Measurements from ENCODE around the gene KPNA6. TPM values are rescaled to one million over a fixed set of nuclear protein-coding genes. Genes with fewer than 3 reads are reported as not detected.
A peak's percentile ranks its signal among the peaks of the same experiment; 100 is the strongest.

The KPNA6 gene
- total and polyA plus RNA-seq, 9 of the 15 experiments (the other 6 are each of a cell fraction or from before 2014, with no cell fraction given): 20.1 to 54.6 (median 32.2) TPM

GRCh38 chr1:32201011-32201855 lies 93.4 kb downstream of the KPNA6 start (continued):
- TF ChIP-seq CEBPZ (IDR thresholded peaks at IDR 0.05; ENCODE audit: borderline replicate concordance, low read depth, low read length) (no peak), CEBPB (tag; IDR thresholded peaks at IDR 0.05) (no peak), PYGO2 (tag; IDR thresholded peaks at IDR 0.05) (no peak), ZNF253 (CRISPR knock-in tag; conservative IDR thresholded peaks at IDR 0.05) (no peak), GATA2 (CRISPR knock-in tag; IDR thresholded peaks at IDR 0.05) (no peak), AFF4 (CRISPR knock-in tag; IDR thresholded peaks at IDR 0.05) (0 out of 2 replicates have a peak, but pooled peaks have one; percentile 49), ZNF175 (CRISPR knock-in tag; IDR thresholded peaks at IDR 0.05; ENCODE audit: low read depth) (no peak), TAL1 (IDR thresholded peaks at IDR 0.05) (no peak), NCOA6 (IDR thresholded peaks at IDR 0.05) (no peak), BCL6 (CRISPR knock-in tag; IDR thresholded peaks at IDR 0.05) (no peak), CBX5 (IDR thresholded peaks at IDR 0.05; ENCODE audit: borderline replicate concordance, low read depth) (no peak), RBBP5 (IDR thresholded peaks at IDR 0.05; ENCODE audit: borderline replicate concordance, insufficient read depth, low read length, poor library complexity, severe bottlenecking) (no peak), CREB3 (tag; conservative IDR thresholded peaks at IDR 0.05; ENCODE audit: low read depth) (no peak), FOXK1 (CRISPR knock-in tag; IDR thresholded peaks at IDR 0.05; ENCODE audit: borderline replicate concordance) (no peak), FOXO4 (CRISPR knock-in tag; IDR thresholded peaks at IDR 0.05) (no peak), FOXK2 (conservative IDR thresholded peaks at IDR 0.05 in 1 of 2, IDR thresholded peaks at IDR 0.05 in 1 of 2; ENCODE audit: low read depth in 2 of 2) (no peak), ZNF780A (CRISPR knock-in tag; IDR thresholded peaks at IDR 0.05) (no peak), ILF3 (IDR thresholded peaks at IDR 0.05; ENCODE audit: borderline replicate concordance) (no peak)
